Thoracic aorta (tissue), 2 donors: Measurements from ENCODE around the gene LMO7. TPM values are rescaled to one million over a fixed set of nuclear protein-coding genes. Genes with fewer than 3 reads are reported as not detected.

Experiments used
- ATAC-seq: fragments of 150-250 bp; one replicate; pipeline ENCODE4 v1.8.0; 2017; ENCODE audit warnings: low read depth; ENCODE audit not compliant: insufficient number of reproducible peaks, low FRiP score
- DNase-seq: peaks from one replicate; pipeline ENCODE4 v3.0.0-alpha.2; 2020; ENCODE audit warnings: low spot score
- H3K27ac ChIP-seq, 2 donors: fragments of 200-600 bp; sonication (generic); 1 replicate in 1 of 2; 2 replicates in 1 of 2; pipeline ENCODE4 v1.5.1; 2016; ENCODE audit warnings: mild to moderate bottlenecking in 2 of 2, moderate library complexity in 2 of 2
- H3K27me3 ChIP-seq: fragments of 200-600 bp; sonication (generic); replicated peaks from 2 replicates; pipeline ENCODE4 v1.6.0; 2016; ENCODE audit warnings: mild to moderate bottlenecking; ENCODE audit not compliant: insufficient read depth
- H3K36me3 ChIP-seq: fragments of 200-600 bp; sonication (generic); one replicate; pipeline ENCODE4 v1.5.1; 2016
- H3K4me1 ChIP-seq, 2 donors: fragments of 200-600 bp; sonication (generic); 1 replicate in 1 of 2; 2 replicates in 1 of 2; pipeline versions ENCODE4 v1.5.1 to v1.6.0; 2016; ENCODE audit warnings: low read depth in 2 of 2, mild to moderate bottlenecking in 1 of 2; ENCODE audit not compliant: control insufficient read depth in 1 of 2
- H3K4me3 ChIP-seq: fragments of 200-600 bp; sonication (generic); 2 replicates; pipeline ENCODE4 v1.5.1; 2016; ENCODE audit warnings: mild to moderate bottlenecking
- H3K9me3 ChIP-seq: fragments of 200-600 bp; sonication (generic); 2 replicates; pipeline ENCODE4 v1.5.1; 2016
- total RNA-seq, 2 donors: library from RNA; depleted of rRNA; stranded (reverse); fragments of >200 nt; gene quantifications; one replicate each; pipeline versions ENCODE4 v1.1.0 to v1.2.3, GENCODE V29; 2016
- TF ChIP-seq, protein P1 (sequence below): fragments of 200-600 bp; sonication (generic); IDR thresholded peaks from one replicate; pipeline ENCODE4 v1.5.1; 2019; ENCODE audit warnings: antibody characterized with exemption

LMO7 gene
- total RNA-seq, 2 donors from 2014 or later = 76.3 to 89.9 TPM

DNA sequence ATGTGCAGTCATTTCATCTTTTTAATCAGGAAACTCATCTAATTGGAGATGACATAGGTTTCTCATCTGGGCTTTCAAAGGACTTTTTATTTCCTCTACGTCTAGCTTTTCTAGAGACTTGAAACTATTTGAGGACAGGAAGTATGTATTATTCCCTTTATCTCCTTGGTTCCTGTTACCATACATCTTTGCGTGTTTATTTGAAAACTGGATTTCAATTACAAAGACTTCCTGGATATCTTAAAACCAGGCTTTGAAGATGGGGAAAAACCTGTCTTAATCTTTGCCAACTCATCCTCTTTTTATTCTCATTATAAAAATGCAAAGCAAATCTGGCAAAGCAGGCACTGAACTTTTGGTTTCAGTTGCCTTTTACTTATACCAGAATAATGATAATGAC, 130.5 kb downstream of the LMO7 start:
- TF ChIP-seq, protein P1, sequence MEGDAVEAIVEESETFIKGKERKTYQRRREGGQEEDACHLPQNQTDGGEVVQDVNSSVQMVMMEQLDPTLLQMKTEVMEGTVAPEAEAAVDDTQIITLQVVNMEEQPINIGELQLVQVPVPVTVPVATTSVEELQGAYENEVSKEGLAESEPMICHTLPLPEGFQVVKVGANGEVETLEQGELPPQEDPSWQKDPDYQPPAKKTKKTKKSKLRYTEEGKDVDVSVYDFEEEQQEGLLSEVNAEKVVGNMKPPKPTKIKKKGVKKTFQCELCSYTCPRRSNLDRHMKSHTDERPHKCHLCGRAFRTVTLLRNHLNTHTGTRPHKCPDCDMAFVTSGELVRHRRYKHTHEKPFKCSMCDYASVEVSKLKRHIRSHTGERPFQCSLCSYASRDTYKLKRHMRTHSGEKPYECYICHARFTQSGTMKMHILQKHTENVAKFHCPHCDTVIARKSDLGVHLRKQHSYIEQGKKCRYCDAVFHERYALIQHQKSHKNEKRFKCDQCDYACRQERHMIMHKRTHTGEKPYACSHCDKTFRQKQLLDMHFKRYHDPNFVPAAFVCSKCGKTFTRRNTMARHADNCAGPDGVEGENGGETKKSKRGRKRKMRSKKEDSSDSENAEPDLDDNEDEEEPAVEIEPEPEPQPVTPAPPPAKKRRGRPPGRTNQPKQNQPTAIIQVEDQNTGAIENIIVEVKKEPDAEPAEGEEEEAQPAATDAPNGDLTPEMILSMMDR = no peak

DNA sequence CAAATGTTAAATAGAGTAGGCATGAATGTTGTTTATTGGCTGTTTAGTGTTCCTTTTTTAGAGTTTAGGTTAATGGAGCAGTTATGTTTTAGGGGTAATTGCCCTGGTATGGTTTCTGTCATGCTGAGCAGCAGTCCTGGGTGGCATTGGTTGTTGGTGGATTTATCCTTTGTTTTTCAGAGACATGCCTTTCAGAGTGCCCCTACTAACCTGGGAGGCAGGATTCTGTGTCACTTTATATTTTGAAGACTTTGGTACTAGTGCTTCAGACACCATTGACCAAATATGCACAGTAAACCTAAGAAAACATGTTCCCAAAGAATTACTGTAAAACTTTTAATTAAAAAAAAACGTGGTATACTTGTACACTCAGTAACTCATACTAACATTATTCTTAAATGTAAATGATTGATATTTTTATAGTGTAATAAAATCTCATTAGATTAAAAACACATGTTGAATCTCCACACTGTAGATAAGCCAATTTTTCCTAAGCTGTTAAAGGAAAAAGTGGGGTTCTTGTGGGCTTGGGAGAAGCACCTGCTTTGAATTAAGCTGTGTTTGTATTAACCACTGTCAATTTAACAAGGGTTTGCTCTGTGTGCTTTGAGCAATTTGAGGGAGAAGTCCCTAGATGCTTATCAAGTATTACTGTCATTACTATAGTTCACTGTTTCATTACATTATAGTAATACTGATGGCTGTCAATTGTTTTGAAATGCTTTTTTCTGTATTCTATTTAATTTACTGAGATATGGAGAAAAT, 133.2 kb downstream of the LMO7 start:
- Histone ChIP-seq H3K4me1 (peaks cover 0 to 45% of the 10 kb centered on the region in 2 donors), H3K36me3 (no peaks in the 10 kb centered on the region), H3K4me3 (no peak overlapping the region), H3K9me3 (no peaks in the 10 kb centered on the region), H3K27me3 (no peaks in the 10 kb centered on the region), H3K27ac (no peak overlapping the region)
- TF ChIP-seq, protein P1 = no peak
- DNase-seq = no peak
- no peak for ATAC-seq

More for the DNA sequence above, 130.5 kb downstream of the LMO7 start:
- no peak for DNase-seq
- no peak for ATAC-seq
- H3K9me3 ChIP-seq = no peaks in the 10 kb centered on the region
- H3K36me3 ChIP-seq = no peaks in the 10 kb centered on the region
- no peak overlapping the region for H3K27ac ChIP-seq
- H3K4me1 ChIP-seq = peaks cover 9 to 50% of the 10 kb centered on the region in 2 donors
- H3K27me3 ChIP-seq = no peaks in the 10 kb centered on the region
- no peak overlapping the region for H3K4me3 ChIP-seq

DNA sequence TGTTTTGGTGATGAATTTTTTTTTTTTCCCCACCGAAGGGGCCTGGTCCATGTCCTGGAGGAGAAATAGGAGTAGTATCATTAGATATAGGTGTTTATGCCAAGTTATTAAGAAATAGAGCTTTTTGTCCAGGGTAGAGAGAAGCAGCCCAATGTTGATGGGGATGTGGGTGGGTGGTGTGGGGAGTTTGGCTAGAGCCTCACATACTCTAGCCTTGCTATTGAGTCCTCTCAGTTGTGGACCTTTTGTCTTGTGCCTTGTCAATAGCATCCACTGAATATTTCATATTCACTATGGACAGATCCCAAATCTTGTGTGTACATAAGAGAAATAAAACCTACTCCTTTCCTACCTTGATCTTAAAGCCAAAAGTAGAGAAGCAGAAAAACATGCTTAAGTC, 134.0 kb downstream of the LMO7 start:
- Histone ChIP-seq H3K27me3 (no peaks in the 10 kb centered on the region), H3K4me1 (peaks cover 0 to 41% of the 10 kb centered on the region in 2 donors), H3K27ac (no peak overlapping the region), H3K9me3 (no peaks in the 10 kb centered on the region), H3K36me3 (no peaks in the 10 kb centered on the region), H3K4me3 (no peak overlapping the region)
- TF ChIP-seq, protein P1 = no peak
- DNase-seq (no peak), ATAC-seq (no peak)

DNA sequence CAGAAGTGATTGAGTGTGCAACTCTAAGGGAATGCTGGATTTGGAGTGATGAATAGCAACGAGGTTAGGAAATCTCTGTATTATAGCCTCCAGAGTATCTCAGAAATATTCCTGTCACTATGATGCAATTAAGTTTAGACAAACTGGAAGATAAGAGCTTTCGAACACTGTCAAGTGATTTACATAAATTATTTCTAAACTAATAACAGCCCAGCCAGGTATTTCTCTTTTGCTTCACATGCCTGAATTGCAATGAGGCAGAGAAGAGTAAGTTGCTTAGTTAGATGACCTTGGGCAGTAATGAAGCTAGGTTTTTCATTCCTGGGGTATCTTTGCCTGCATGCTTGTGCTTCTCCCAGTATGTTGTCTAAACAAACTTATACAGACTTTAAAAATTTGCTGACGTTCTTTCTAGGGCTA, 134.5 kb downstream of the LMO7 start:
- Histone ChIP-seq H3K27ac (no peak overlapping the region), H3K4me1 (peaks cover 0 to 40% of the 10 kb centered on the region in 2 donors), H3K4me3 (no peak overlapping the region), H3K36me3 (no peaks in the 10 kb centered on the region), H3K9me3 (no peaks in the 10 kb centered on the region), H3K27me3 (no peaks in the 10 kb centered on the region)
- TF ChIP-seq, protein P1 = no peak
- ATAC-seq (no peak), DNase-seq (no peak)

DNA sequence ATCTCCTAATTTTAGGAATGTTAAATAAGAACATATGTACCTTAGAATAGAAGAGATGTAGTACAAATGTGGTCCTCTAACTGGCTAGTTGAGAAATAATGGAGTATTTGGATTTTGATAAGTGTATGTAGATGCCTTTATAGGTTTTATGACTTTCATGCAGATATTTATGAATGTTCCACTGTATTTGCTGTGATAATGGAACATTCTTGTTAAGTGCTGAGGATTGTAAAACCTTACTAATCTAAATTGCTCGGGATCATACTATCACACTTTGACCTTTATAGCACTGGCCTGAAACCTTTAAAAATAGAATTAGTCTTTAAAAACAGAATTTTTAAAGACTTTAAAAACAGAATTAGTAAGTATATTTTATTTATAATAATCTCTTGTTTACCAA, 135.1 kb downstream of the LMO7 start:
- no peaks in the 10 kb centered on the region for H3K9me3 ChIP-seq
- TF ChIP-seq, protein P1 = no peak
- DNase-seq = no peak
- H3K4me1 ChIP-seq = peaks cover 0 to 35% of the 10 kb centered on the region in 2 donors
- no peak for ATAC-seq
- no peaks in the 10 kb centered on the region for H3K27me3 ChIP-seq
- H3K27ac ChIP-seq = no peak overlapping the region
- H3K4me3 ChIP-seq = no peak overlapping the region
- no peaks in the 10 kb centered on the region for H3K36me3 ChIP-seq
